ENCODE results near the gene FAM13A.

Gene FAM13A

DNA sequence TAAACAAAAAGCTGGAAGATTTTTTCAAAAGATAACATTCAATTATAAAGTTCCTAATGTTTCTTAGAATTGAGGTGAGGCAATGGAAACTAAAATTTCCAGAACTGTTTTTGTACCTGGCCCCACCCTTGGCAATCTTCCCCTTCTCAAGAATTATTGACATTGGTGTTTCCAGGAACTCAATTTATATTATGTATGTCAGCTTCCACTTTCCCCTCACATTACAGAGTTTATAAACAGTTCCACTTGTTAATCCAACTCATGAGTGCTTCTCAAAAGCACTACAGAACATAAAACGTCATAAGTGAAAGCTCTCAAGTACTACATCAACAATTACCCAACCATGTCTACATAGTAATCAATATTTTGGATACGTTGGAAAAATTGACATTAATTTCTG is 107.4 kb downstream of the FAM13A start:
- DNase-seq = no peak
- H3K27me3 ChIP-seq (replicated peaks) = no peaks in the 10 kb centered on the region
- in situ Hi-C loops (cut with HindIII; ENCODE audit: low pct_ligation_motif_present, low sequenced_read_pairs) = no loop called here
- TF ChIP-seq, protein P1, sequence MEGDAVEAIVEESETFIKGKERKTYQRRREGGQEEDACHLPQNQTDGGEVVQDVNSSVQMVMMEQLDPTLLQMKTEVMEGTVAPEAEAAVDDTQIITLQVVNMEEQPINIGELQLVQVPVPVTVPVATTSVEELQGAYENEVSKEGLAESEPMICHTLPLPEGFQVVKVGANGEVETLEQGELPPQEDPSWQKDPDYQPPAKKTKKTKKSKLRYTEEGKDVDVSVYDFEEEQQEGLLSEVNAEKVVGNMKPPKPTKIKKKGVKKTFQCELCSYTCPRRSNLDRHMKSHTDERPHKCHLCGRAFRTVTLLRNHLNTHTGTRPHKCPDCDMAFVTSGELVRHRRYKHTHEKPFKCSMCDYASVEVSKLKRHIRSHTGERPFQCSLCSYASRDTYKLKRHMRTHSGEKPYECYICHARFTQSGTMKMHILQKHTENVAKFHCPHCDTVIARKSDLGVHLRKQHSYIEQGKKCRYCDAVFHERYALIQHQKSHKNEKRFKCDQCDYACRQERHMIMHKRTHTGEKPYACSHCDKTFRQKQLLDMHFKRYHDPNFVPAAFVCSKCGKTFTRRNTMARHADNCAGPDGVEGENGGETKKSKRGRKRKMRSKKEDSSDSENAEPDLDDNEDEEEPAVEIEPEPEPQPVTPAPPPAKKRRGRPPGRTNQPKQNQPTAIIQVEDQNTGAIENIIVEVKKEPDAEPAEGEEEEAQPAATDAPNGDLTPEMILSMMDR (IDR thresholded peaks at IDR 0.05; ENCODE audit: low read depth, low read length, missing control alignments) = no peak
- no peaks in the 10 kb centered on the region for H3K36me3 ChIP-seq (replicated peaks)
- H3K4me3 ChIP-seq (ENCODE audit: low read depth, low read length) = no peak overlapping the region
- no peak overlapping the region for H3K27ac ChIP-seq

DNA sequence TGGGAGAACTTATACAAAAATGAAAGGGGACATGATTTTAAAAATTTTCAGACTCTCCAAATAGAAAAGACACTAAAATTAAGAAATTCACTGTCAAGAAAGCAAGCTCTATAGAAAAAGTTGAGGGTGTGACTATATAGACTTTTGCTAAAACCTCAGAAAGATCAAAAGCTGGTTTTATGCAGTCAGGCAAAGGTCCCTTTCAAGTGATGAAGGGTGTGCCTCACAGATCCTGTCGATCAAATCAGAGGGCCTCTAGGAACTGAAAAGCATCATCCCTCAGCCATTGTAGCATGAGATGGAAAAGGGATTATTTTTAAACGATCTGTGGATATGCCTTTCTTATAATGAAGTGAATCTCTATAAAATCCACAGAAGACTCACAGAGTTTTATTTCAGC is 116.5 kb downstream of the FAM13A start:
- no peak overlapping the region for H3K4me3 ChIP-seq (ENCODE audit: low read depth, low read length)
- no peak overlapping the region for H3K27ac ChIP-seq
- H3K27me3 ChIP-seq (replicated peaks) = no peaks in the 10 kb centered on the region
- H3K36me3 ChIP-seq (replicated peaks) = no peaks in the 10 kb centered on the region
- TF ChIP-seq, protein P1 (IDR thresholded peaks at IDR 0.05; ENCODE audit: low read depth, low read length, missing control alignments) = no peak
- no peak for DNase-seq
- in situ Hi-C loops (cut with HindIII; ENCODE audit: low pct_ligation_motif_present, low sequenced_read_pairs) = no loop called here

DNA sequence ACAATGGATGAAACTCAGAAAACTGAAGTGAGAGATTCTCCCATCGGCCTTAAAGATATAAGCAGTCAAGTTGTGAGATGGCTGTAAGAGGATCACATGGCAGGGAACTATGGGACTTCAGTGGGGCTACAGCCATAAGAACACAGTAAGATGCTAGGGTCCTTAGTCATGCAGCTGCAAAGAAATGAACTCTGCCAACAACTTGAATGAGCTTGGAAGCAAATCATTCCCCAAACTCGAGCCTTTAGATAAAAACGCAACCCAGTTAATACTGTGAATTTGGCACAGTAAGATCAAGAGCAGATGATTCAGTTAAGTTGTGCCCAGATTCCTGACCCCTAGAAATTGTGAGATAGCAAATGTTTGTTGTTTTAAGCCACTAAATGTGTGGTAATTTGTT is 117.3 kb downstream of the FAM13A start:
- Histone ChIP-seq H3K27ac (peak overlapping the region; percentile 47), H3K27me3 (replicated peaks) (no peaks in the 10 kb centered on the region), H3K4me3 (ENCODE audit: low read depth, low read length) (no peak overlapping the region), H3K36me3 (replicated peaks) (no peaks in the 10 kb centered on the region)
- in situ Hi-C loops (cut with HindIII; ENCODE audit: low pct_ligation_motif_present, low sequenced_read_pairs) = no loop called here
- TF ChIP-seq, protein P1 (IDR thresholded peaks at IDR 0.05; ENCODE audit: low read depth, low read length, missing control alignments) = no peak
- DNase-seq = peak; percentile 64

DNA sequence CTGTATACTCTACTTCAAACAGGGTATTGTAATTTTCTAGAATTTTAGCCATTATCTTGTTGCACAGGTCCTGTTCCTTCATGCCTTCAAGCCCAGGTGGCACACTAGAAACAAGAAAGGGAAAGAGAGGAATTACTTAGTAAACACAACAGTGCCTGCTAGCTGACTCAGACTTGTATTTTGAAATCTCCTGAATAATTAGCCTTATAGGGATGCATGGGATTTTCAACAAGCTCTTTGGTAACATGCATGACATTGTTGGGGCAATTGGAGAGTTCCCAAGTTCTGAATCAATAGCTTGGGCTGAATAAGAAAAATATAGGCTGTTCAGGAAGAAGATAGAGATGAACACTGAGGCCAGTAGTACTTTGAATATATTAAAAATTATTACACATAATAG is 118.8 kb downstream of the FAM13A start:
- H3K36me3 ChIP-seq (replicated peaks) = no peaks in the 10 kb centered on the region
- in situ Hi-C loops (cut with HindIII; ENCODE audit: low pct_ligation_motif_present, low sequenced_read_pairs) = no loop called here
- peak overlapping the region; percentile 79 for H3K27ac ChIP-seq
- no peak overlapping the region for H3K4me3 ChIP-seq (ENCODE audit: low read depth, low read length)
- no peaks in the 10 kb centered on the region for H3K27me3 ChIP-seq (replicated peaks)
- peak; percentile 87 for DNase-seq
- TF ChIP-seq, protein P1 (IDR thresholded peaks at IDR 0.05; ENCODE audit: low read depth, low read length, missing control alignments) = no peak

DNA sequence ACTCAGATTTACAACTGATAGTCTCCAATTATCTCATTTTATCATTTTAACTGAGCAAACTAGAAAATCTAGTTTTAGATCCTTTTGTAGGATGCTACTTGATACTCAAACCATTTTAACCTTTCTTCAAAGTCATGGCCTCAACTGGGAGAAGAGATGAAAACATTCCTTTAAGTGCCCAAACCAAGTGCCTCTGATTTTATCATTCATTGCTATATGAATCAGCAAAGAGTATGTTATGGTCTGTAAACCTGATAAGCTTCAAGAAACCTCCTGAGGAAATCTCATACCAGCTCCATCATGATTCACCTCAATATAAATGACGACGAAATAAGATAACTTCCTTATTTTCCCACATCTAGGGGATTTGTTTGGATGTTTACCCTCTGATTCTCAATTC is 119.9 kb downstream of the FAM13A start:
- in situ Hi-C loops (cut with HindIII; ENCODE audit: low pct_ligation_motif_present, low sequenced_read_pairs) = no loop called here
- H3K27me3 ChIP-seq (replicated peaks) = no peaks in the 10 kb centered on the region
- DNase-seq = peak; percentile 49

More for the DNA sequence above, 119.9 kb downstream of the FAM13A start:
- TF ChIP-seq, protein P1 (IDR thresholded peaks at IDR 0.05; ENCODE audit: low read depth, low read length, missing control alignments) = no peak
- Histone ChIP-seq H3K4me3 (ENCODE audit: low read depth, low read length) (no peak overlapping the region), H3K36me3 (replicated peaks) (no peaks in the 10 kb centered on the region), H3K27ac (peak overlapping the region; percentile 79)
